PC-9 (cell line): Measurements from ENCODE around the gene RAB3GAP2. TPM values are rescaled to one million over a fixed set of nuclear protein-coding genes. Genes with fewer than 3 reads are reported as not detected.
"Not testable (repeated sequence)": the region's sequence is repeated elsewhere in the genome, so short reads cannot be mapped to it uniquely, and the experiment has no call there.

Source experiments
- BruUV-seq: library from RNA; stranded (reverse); fragments of 400-500 nt; replicated peaks from 2 replicates; lab custom pipeline; 2021; lab: Mats Ljungman, UMichigan
- CTCF ChIA-PET: fragments of 300-600 bp; sonication (Branson Sonifier 250); formaldehyde crosslinking; loops from one replicate; lab custom pipeline; 2022; ENCODE audit warnings: antibody characterized with exemption; lab: Charles Lee
- POLR2A ChIA-PET: fragments of 300-600 bp; sonication (Branson Sonifier 250); formaldehyde crosslinking; loops from one replicate; lab custom pipeline; 2022; ENCODE audit warnings: antibody characterized with exemption; ENCODE audit not compliant: unreplicated experiment; lab: Charles Lee
- DNase-seq, 2 experiments: peaks; one replicate each; pipeline versions ENCODE4 v3.0.0 to v3.0.0-alpha.2; 2015 to 2022; ENCODE audit warnings: mixed read lengths in 1 of 2
- H2AFZ ChIP-seq: fragments of 200-600 bp; sonication (generic); 2 replicates; pipeline ENCODE4 v1.8.1; 2017; ENCODE audit warnings: antibody characterized with exemption
- H3F3A ChIP-seq: fragments of 200-600 bp; sonication (generic); 2 replicates; pipeline ENCODE4 v1.8.1; 2017; ENCODE audit warnings: antibody characterized with exemption, mild to moderate bottlenecking, low read depth; ENCODE audit not compliant: insufficient read depth
- H3K27ac ChIP-seq: fragments of 200-600 bp; sonication (generic); 2 replicates; pipeline ENCODE4 v1.6.1; 2016; ENCODE audit warnings: mixed run types
- H3K27me3 ChIP-seq: fragments of 200-600 bp; sonication (generic); 2 replicates; pipeline ENCODE4 v1.6.1; 2016; ENCODE audit warnings: low read depth, mixed run types; ENCODE audit not compliant: insufficient read depth
- H3K36me3 ChIP-seq: fragments of 200-600 bp; sonication (generic); 2 replicates; pipeline ENCODE4 v1.6.1; 2016; ENCODE audit warnings: low read depth, mixed run types
- H3K4me1 ChIP-seq: fragments of 200-600 bp; sonication (generic); replicated peaks from 2 replicates; pipeline ENCODE4 v1.6.1; 2016; ENCODE audit warnings: mixed run types; ENCODE audit not compliant: insufficient read depth
- H3K4me2 ChIP-seq: fragments of 200-600 bp; sonication (generic); 2 replicates; pipeline ENCODE4 v1.6.1; 2017; ENCODE audit warnings: mixed run types
- H3K4me3 ChIP-seq: fragments of 200-600 bp; sonication (generic); 2 replicates; pipeline ENCODE4 v1.6.1; 2016; ENCODE audit warnings: mixed run types
- H3K79me2 ChIP-seq: fragments of 200-600 bp; sonication (generic); 2 replicates; pipeline ENCODE4 v1.6.1; 2017; ENCODE audit warnings: low read depth, mixed run types
- H3K9me2 ChIP-seq: fragments of 200-600 bp; sonication (generic); 2 replicates; pipeline ENCODE4 v1.8.1; 2017; ENCODE audit warnings: mild to moderate bottlenecking; ENCODE audit not compliant: insufficient read depth
- H3K9me3 ChIP-seq: fragments of 200-600 bp; sonication (generic); 2 replicates; pipeline ENCODE4 v1.8.1; 2016; ENCODE audit warnings: low read depth; ENCODE audit not compliant: insufficient read depth
- H4K20me1 ChIP-seq: fragments of 200-600 bp; sonication (generic); 2 replicates; pipeline ENCODE4 v1.8.1; 2017; ENCODE audit not compliant: insufficient read depth
- EZH2 ChIP-seq: fragments of 200-600 bp; sonication (generic); IDR thresholded peaks from 2 replicates; pipeline ENCODE4 v1.8.0; 2017; ENCODE audit warnings: antibody characterized with exemption, low read depth
- intact Hi-C: fragments of 100-400 bp; cut with micrococcal nuclease; formaldehyde crosslinking; loops from one replicate; pipeline ENCODE4 v1.10.0; 2022; ENCODE audit not compliant: unreplicated experiment
- total RNA-seq: library from RNA; stranded (reverse); gene quantifications from 2 replicates; pipeline ENCODE4 v1.2.3, GENCODE V29; 2021
- TF ChIP-seq, protein P1 (sequence below): fragments of 200-600 bp; sonication (generic); conservative IDR thresholded peaks from 2 replicates; pipeline ENCODE4 v1.6.1; 2017; ENCODE audit warnings: mixed run types, antibody characterized with exemption, mild to moderate bottlenecking, moderate library complexity

The RAB3GAP2 gene
- total RNA-seq, 1 experiment from 2014 or later: 51.0 TPM

DNA sequence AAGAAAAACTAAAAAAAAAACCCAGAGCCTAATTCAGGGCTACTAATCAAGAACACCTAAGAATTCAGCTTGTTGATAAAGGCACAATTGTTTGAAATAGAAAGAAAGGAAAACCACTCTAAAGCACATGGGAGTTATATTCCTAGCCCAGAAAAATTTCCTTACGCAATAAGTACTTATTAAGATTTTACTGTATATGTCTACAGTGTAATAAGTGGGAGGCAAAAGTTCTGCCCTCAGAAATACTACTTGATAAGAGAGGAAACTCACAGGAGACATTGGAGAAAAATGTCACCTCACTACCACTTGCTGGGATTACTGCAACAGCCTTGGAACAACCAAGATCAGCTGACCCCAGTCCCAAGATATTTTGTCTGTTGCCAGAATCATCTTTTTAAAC lies 112.2 kb downstream of the RAB3GAP2 start:
- peaks cover 20% of the 10 kb centered on the region for H3K36me3 ChIP-seq
- no peak overlapping the region for H3K27ac ChIP-seq
- no peak for DNase-seq
- no peaks in the 10 kb centered on the region for H3K9me2 ChIP-seq
- H3F3A ChIP-seq: no peaks in the 10 kb centered on the region; the same call in 1 of the 2 replicates
- POLR2A ChIA-PET: no interaction called here
- no peaks in the 10 kb centered on the region for H3K4me1 ChIP-seq
- no peak overlapping the region for H3K4me2 ChIP-seq
- no peak overlapping the region for H2AFZ ChIP-seq
- peaks cover 5% of the 10 kb centered on the region; the same call in 1 of the 2 replicates for H3K9me3 ChIP-seq
- CTCF ChIA-PET: no interaction called here
- H3K27me3 ChIP-seq: no peaks in the 10 kb centered on the region
- TF ChIP-seq, protein P1, sequence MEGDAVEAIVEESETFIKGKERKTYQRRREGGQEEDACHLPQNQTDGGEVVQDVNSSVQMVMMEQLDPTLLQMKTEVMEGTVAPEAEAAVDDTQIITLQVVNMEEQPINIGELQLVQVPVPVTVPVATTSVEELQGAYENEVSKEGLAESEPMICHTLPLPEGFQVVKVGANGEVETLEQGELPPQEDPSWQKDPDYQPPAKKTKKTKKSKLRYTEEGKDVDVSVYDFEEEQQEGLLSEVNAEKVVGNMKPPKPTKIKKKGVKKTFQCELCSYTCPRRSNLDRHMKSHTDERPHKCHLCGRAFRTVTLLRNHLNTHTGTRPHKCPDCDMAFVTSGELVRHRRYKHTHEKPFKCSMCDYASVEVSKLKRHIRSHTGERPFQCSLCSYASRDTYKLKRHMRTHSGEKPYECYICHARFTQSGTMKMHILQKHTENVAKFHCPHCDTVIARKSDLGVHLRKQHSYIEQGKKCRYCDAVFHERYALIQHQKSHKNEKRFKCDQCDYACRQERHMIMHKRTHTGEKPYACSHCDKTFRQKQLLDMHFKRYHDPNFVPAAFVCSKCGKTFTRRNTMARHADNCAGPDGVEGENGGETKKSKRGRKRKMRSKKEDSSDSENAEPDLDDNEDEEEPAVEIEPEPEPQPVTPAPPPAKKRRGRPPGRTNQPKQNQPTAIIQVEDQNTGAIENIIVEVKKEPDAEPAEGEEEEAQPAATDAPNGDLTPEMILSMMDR: no peak
- TF ChIP-seq EZH2: no peak
- H3K4me3 ChIP-seq: no peak overlapping the region
- no TSS peak for BruUV-seq
- no peaks in the 10 kb centered on the region for H4K20me1 ChIP-seq
- H3K79me2 ChIP-seq: no peaks in the 10 kb centered on the region
- intact Hi-C loops: no loop called here

DNA sequence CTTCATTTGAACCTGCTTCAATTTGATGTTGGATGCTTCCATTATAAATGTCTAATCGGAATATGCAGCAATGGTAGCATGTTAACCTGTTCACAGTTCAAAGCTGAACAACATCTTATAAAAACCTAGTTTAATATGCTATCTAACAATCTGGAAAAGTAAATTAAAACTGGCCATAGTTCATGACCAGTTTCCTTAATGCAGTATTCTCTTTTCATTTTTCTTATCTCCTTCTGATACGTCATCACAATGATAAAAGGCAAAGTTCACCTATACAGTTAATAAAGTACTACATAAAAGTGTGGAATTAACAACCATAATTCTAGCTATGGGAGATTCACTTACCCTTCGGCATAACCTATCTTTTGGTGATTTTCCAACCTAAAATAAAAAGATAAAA lies 113.2 kb downstream of the RAB3GAP2 start:
- H3K36me3 ChIP-seq: peaks cover 18% of the 10 kb centered on the region
- H3K9me3 ChIP-seq: peaks cover 5% of the 10 kb centered on the region; the same call in 1 of the 2 replicates
- no TSS peak for BruUV-seq
- H4K20me1 ChIP-seq: no peaks in the 10 kb centered on the region
- H3K4me3 ChIP-seq: no peak overlapping the region
- no peak for DNase-seq
- no peak overlapping the region for H2AFZ ChIP-seq
- ChIA-PET CTCF (no interaction called here), POLR2A (interaction anchor here (0.6 kb wide), 1 partner anchor 42 kb away, joined by 20 read pairs; no protein-coding TSS in a partner anchor)
- no peaks in the 10 kb centered on the region for H3K79me2 ChIP-seq
- TF ChIP-seq EZH2: no peak
- TF ChIP-seq, protein P1: no peak
- H3K27ac ChIP-seq: no peak overlapping the region
- H3K9me2 ChIP-seq: no peaks in the 10 kb centered on the region
- no peaks in the 10 kb centered on the region for H3K27me3 ChIP-seq
- intact Hi-C loops: no loop called here
- H3K4me1 ChIP-seq: no peaks in the 10 kb centered on the region
- no peaks in the 10 kb centered on the region; the same call in 1 of the 2 replicates for H3F3A ChIP-seq
- no peak overlapping the region for H3K4me2 ChIP-seq

DNA sequence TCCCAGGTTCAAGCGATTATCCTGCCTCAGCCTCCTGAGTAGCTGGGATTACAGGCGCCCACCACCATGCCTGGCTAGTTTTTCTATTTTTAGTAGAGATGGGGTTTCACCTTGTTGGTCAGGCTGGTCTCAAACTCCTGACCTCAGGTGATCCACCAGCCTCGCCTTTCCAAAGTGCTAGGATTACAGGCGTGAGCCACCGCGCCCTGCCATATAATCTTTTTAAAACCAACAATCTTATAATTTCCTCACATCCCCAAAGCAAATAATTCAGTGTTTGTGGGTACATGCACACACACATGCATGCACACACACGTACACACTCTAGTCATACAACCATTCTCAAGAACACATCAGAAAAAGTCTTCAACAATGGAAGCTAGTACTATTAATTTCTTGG lies 113.7 kb downstream of the RAB3GAP2 start:
- CTCF ChIA-PET, H3K4me2 ChIP-seq, BruUV-seq: not testable (repeated sequence)

DNA sequence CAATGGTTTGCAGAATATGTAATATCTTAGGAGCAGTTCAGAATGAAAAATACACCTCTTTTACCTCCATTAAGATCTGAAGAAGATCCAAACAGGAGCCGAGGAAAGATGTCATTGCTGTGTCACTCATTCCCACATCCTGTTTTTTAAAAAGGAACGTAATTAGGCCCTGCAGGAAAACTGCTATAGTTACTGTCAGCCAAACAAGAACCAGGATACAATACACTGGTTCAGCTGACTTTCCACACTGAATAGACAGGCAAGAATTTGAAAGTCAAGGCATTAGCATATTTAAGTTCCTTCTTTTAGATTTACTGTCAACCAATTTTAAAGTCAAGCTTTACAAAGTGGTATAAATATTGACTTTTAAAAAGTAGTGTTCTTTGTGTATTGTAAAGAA lies 114.5 kb downstream of the RAB3GAP2 start:
- Histone ChIP-seq H3K36me3 (peaks cover 26% of the 10 kb centered on the region), H4K20me1 (no peaks in the 10 kb centered on the region), H3K27me3 (no peaks in the 10 kb centered on the region), H3K9me2 (no peaks in the 10 kb centered on the region), H3K9me3 (peaks cover 5% of the 10 kb centered on the region; the same call in 1 of the 2 replicates), H3K4me2 (no peak overlapping the region), H3F3A (no peaks in the 10 kb centered on the region; the same call in 1 of the 2 replicates), H3K27ac (no peak overlapping the region), H2AFZ (no peak overlapping the region), H3K79me2 (no peaks in the 10 kb centered on the region), H3K4me3 (no peak overlapping the region), H3K4me1 (no peaks in the 10 kb centered on the region)
- TF ChIP-seq EZH2: no peak
- ChIA-PET POLR2A (no interaction called here), CTCF (interaction anchor here (0.7 kb wide), 1 partner anchor 32 kb away, joined by 6 read pairs; no protein-coding TSS in a partner anchor)
- intact Hi-C loops: no loop called here
- BruUV-seq: no TSS peak
- DNase-seq: no peak

More for the DNA sequence above, 113.7 kb downstream of the RAB3GAP2 start:
- H4K20me1 ChIP-seq, H3F3A ChIP-seq, DNase-seq, H3K27ac ChIP-seq, H3K27me3 ChIP-seq, H3K9me2 ChIP-seq, H3K4me3 ChIP-seq, H3K4me1 ChIP-seq, H2AFZ ChIP-seq, intact Hi-C loops, H3K9me3 ChIP-seq, H3K79me2 ChIP-seq: not testable (repeated sequence)
- POLR2A ChIA-PET: interaction anchor here (0.6 kb wide), 1 partner anchor 42 kb away, joined by 20 read pairs; no protein-coding TSS in a partner anchor
- peaks cover 22% of the 10 kb centered on the region for H3K36me3 ChIP-seq
